H9 (cell line): ENCODE measurements around the gene ARHGAP4. TPM values are rescaled to one million over a fixed set of nuclear protein-coding genes. Genes with fewer than 3 reads are reported as not detected.

Experiments used
- DNase-seq: peaks from one replicate; pipeline ENCODE4 v3.0.0-alpha.2; 2017
- H2AFZ ChIP-seq: one replicate; pipeline ENCODE4 v1.6.1; 2013; ENCODE audit warnings: mild to moderate bottlenecking, low read length, control low read depth, moderate library complexity
- H2AK5ac ChIP-seq: 2 replicates; pipeline ENCODE4 v1.6.1; 2013; ENCODE audit warnings: low read length, control low read depth, mixed read lengths; ENCODE audit not compliant: insufficient read length
- H2BK120ac ChIP-seq: one replicate; pipeline ENCODE4 v1.6.1; 2013; ENCODE audit warnings: low read depth, mild to moderate bottlenecking, low read length, control low read depth, inconsistent platforms; ENCODE audit not compliant: poor library complexity, severe bottlenecking
- H2BK12ac ChIP-seq: 2 replicates; pipeline ENCODE4 v1.6.1; 2013; ENCODE audit warnings: low read length, control low read depth, mixed read lengths, low read depth; ENCODE audit not compliant: insufficient read length
- H2BK15ac ChIP-seq: 2 replicates; pipeline ENCODE4 v1.6.1; 2013; ENCODE audit warnings: low read depth, low read length, control low read depth
- H2BK20ac ChIP-seq: one replicate; pipeline ENCODE4 v1.6.1; 2013; ENCODE audit warnings: low read depth, mild to moderate bottlenecking, low read length, control low read depth, inconsistent platforms; ENCODE audit not compliant: poor library complexity, severe bottlenecking
- H2BK5ac ChIP-seq: 2 replicates; pipeline ENCODE4 v1.6.1; 2013; ENCODE audit warnings: low read length, control low read depth, mixed read lengths; ENCODE audit not compliant: insufficient read length
- H3K14ac ChIP-seq: 2 replicates; pipeline ENCODE4 v1.6.1; 2013; ENCODE audit warnings: low read length, control low read depth; ENCODE audit not compliant: insufficient read depth
- H3K18ac ChIP-seq: 2 replicates; pipeline ENCODE4 v1.6.1; 2013; ENCODE audit warnings: low read depth, mild to moderate bottlenecking, mixed read lengths, low read length, control low read depth; ENCODE audit not compliant: insufficient read length
- H3K23ac ChIP-seq: 2 replicates; pipeline ENCODE4 v1.6.1; 2013; ENCODE audit warnings: low read length, control low read depth, mixed read lengths, low read depth; ENCODE audit not compliant: insufficient read length
- H3K23me2 ChIP-seq: 2 replicates; pipeline ENCODE4 v1.6.1; 2013; ENCODE audit warnings: low read depth, mild to moderate bottlenecking, mixed read lengths, low read length, control low read depth; ENCODE audit not compliant: insufficient read length, poor library complexity, severe bottlenecking
- H3K27ac ChIP-seq: 2 replicates; pipeline ENCODE4 v1.5.1; 2013; ENCODE audit warnings: low read length, control low read depth, mixed read lengths, low read depth; ENCODE audit not compliant: insufficient read length
- H3K27me3 ChIP-seq: 2 replicates; pipeline ENCODE4 v1.6.1; 2013; ENCODE audit warnings: low read length, control low read depth, inconsistent platforms; ENCODE audit not compliant: insufficient read depth
- H3K4ac ChIP-seq: 2 replicates; pipeline ENCODE4 v1.6.1; 2013; ENCODE audit warnings: low read depth, mild to moderate bottlenecking, control low read depth, inconsistent platforms, low read length, moderate library complexity
- H3K4me1 ChIP-seq: 2 replicates; pipeline ENCODE4 v1.6.1; 2013; ENCODE audit warnings: low read length, control low read depth, inconsistent platforms; ENCODE audit not compliant: insufficient read depth
- H3K4me2 ChIP-seq: 2 replicates; pipeline ENCODE4 v1.6.1; 2013; ENCODE audit warnings: low read length, control low read depth, mixed read lengths; ENCODE audit not compliant: insufficient read length, insufficient read depth
- H3K56ac ChIP-seq: 2 replicates; pipeline ENCODE4 v1.6.1; 2013; ENCODE audit warnings: low read depth, mild to moderate bottlenecking, mixed read lengths, low read length, control low read depth; ENCODE audit not compliant: insufficient read length
- H3K79me1 ChIP-seq: 2 replicates; pipeline ENCODE4 v1.6.1; 2013; ENCODE audit warnings: low read depth, mild to moderate bottlenecking, moderate library complexity, low read length, control low read depth, inconsistent platforms; ENCODE audit not compliant: insufficient read depth, poor library complexity, severe bottlenecking
- H3K79me2 ChIP-seq: 2 replicates; pipeline ENCODE4 v1.6.1; 2013; ENCODE audit warnings: low read length, control low read depth, inconsistent platforms; ENCODE audit not compliant: insufficient read depth
- H3K9ac ChIP-seq: 2 replicates; pipeline ENCODE4 v1.6.1; 2013; ENCODE audit warnings: low read length, control low read depth, mixed read lengths; ENCODE audit not compliant: insufficient read length; ENCODE audit errors: extremely low read depth
- H3K9me3 ChIP-seq: one replicate; pipeline ENCODE4 v1.6.1; 2013; ENCODE audit warnings: low read depth, low read length, inconsistent platforms; ENCODE audit not compliant: control insufficient read depth
- H3T11ph ChIP-seq: one replicate; pipeline ENCODE4 v1.6.1; 2013; ENCODE audit warnings: mild to moderate bottlenecking, low read length, control low read depth, inconsistent platforms
- H4K20me1 ChIP-seq: one replicate; pipeline ENCODE4 v1.6.1; 2013; ENCODE audit not compliant: control insufficient read depth, insufficient read length, insufficient read depth
- H4K5ac ChIP-seq: 2 replicates; pipeline ENCODE4 v1.6.1; 2013; ENCODE audit warnings: low read depth, mild to moderate bottlenecking, mixed read lengths, low read length, control low read depth; ENCODE audit not compliant: insufficient read length
- H4K8ac ChIP-seq: replicated peaks from 2 replicates; pipeline ENCODE4 v1.6.1; 2013; ENCODE audit warnings: low read length, control low read depth, mixed read lengths, low read depth; ENCODE audit not compliant: insufficient read length
- H4K91ac ChIP-seq: 2 replicates; pipeline ENCODE4 v1.6.1; 2013; ENCODE audit warnings: low read depth, mild to moderate bottlenecking, moderate library complexity, mixed read lengths, low read length, control low read depth; ENCODE audit not compliant: insufficient read length
- H3K27ac Mint-ChIP-seq, 3 experiments: 2 replicates in 2 of 3; 3 replicates in 1 of 3; pipeline ENCODE4 v1.8.0; 2020 to 2021; ENCODE audit warnings: mixed read lengths in 3 of 3, mild to moderate bottlenecking in 1 of 3, moderate library complexity in 1 of 3
- H3K27me3 Mint-ChIP-seq: 2 replicates; pipeline ENCODE4 v1.8.0; 2021; ENCODE audit warnings: low read depth, mild to moderate bottlenecking, moderate library complexity, mixed read lengths
- H3K36me3 Mint-ChIP-seq, 3 experiments: 2 replicates in 2 of 3; 3 replicates in 1 of 3; pipeline ENCODE4 v1.8.0; 2020 to 2021; ENCODE audit warnings: low read depth in 3 of 3, mixed read lengths in 3 of 3; ENCODE audit not compliant: insufficient read depth in 1 of 3
- H3K4me1 Mint-ChIP-seq, 2 experiments: 2 replicates each; pipeline ENCODE4 v1.8.0; 2020; ENCODE audit warnings: mixed read lengths in 2 of 2
- H3K4me3 Mint-ChIP-seq, 2 experiments: 2 replicates in 1 of 2; 3 replicates in 1 of 2; pipeline ENCODE4 v1.8.0; 2020 to 2021; ENCODE audit warnings: mild to moderate bottlenecking in 2 of 2, mixed read lengths in 2 of 2, moderate library complexity in 1 of 2
- H3K9me3 Mint-ChIP-seq, 2 experiments: 2 replicates in 1 of 2; 3 replicates in 1 of 2; pipeline ENCODE4 v1.8.0; 2020; ENCODE audit warnings: mild to moderate bottlenecking in 2 of 2, mixed read lengths in 2 of 2, moderate library complexity in 1 of 2
- whole genome bisulfite sequencing: extraction: QIAGEN DNeasy Blood & Tissue Kit; methylation state at CpG from one replicate; pipeline ENCODE4 v1.1.7; 2013; ENCODE audit warnings: missing lambda C conversion rate, low lambda C conversion rate, mixed read lengths; ENCODE audit not compliant: insufficient read length; ENCODE audit errors: extremely low coverage; 5-methylcytosine and 5-hydroxymethylcytosine counted together
- total RNA-seq: library from RNA; stranded (reverse); gene quantifications from 2 replicates; pipeline ENCODE4 v1.2.1, GENCODE V29; 2021
- TF ChIP-seq, protein P1 (sequence below): fragments of 200-600 bp; sonication (generic); conservative IDR thresholded peaks from 3 replicates; pipeline ENCODE4 v1.8.0; 2021; ENCODE audit warnings: antibody characterized with exemption, mild to moderate bottlenecking

ARHGAP4 gene
- total RNA-seq, 1 experiment from 2014 or later = 37.8 TPM

DNA sequence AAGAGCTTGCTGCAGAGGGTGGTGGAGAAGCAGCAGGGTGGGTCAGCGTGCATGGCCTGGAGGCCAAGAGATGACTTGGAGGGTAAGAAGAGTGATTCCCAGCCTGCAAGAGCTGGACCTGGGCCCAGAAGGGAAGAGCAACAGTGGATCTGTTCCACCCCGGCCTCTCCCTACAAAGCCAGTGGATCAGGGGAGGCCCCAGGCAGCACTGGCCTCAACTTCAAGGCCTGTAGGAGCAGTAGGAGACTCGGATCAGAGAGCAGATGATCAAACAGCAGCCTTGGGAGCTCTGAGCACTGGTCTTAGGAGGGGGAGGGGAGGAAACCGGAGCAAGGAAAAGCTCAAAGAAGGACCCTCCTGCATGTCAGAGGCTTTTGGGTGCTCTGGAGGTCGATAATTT lies 47.7 kb downstream of the ARHGAP4 start:
- Histone ChIP-seq H4K5ac (no peak overlapping the region), H3K27ac (no peak overlapping the region), H3K56ac (no peak overlapping the region), H3K27me3 (no peaks in the 10 kb centered on the region), H2BK20ac (no peak overlapping the region), H3K23ac (no peak overlapping the region), H2BK5ac (no peak overlapping the region), H4K20me1 (no peaks in the 10 kb centered on the region), H4K91ac (no peak overlapping the region), H2BK120ac (no peak overlapping the region), H3K14ac (no peak overlapping the region), H3K4me2 (peak overlapping the region; percentile 25), H3K4ac (no peak overlapping the region), H4K8ac (no peak overlapping the region), H3K23me2 (peaks cover 3% of the 10 kb centered on the region), H3T11ph (no peak overlapping the region), H3K79me2 (no peaks in the 10 kb centered on the region), H3K18ac (no peak overlapping the region), H3K79me1 (no peaks in the 10 kb centered on the region), H3K9ac (no peak overlapping the region), H3K4me1 (no peaks in the 10 kb centered on the region; the same call in none of the 2 replicates), H2AK5ac (no peak overlapping the region), H2BK12ac (no peak overlapping the region), H2AFZ (no peak overlapping the region), H2BK15ac (no peak overlapping the region), H3K9me3 (no peaks in the 10 kb centered on the region)
- Mint-ChIP-seq H3K27ac (no peak overlapping the region), H3K27me3 (peaks cover 21% of the 10 kb centered on the region), H3K9me3 (peaks cover 58 to 76% of the 10 kb centered on the region in 2 experiments), H3K4me1 (peaks cover 30 to 55% of the 10 kb centered on the region in 2 experiments), H3K36me3 (peaks cover 6 to 16% (median 6%) of the 10 kb centered on the region in 3 experiments; a peak in 6 of 7 replicates), H3K4me3 (peak overlapping the region in 1 of 2 experiments; percentile 38; a peak in 3 of 5 replicates)
- TF ChIP-seq, protein P1, sequence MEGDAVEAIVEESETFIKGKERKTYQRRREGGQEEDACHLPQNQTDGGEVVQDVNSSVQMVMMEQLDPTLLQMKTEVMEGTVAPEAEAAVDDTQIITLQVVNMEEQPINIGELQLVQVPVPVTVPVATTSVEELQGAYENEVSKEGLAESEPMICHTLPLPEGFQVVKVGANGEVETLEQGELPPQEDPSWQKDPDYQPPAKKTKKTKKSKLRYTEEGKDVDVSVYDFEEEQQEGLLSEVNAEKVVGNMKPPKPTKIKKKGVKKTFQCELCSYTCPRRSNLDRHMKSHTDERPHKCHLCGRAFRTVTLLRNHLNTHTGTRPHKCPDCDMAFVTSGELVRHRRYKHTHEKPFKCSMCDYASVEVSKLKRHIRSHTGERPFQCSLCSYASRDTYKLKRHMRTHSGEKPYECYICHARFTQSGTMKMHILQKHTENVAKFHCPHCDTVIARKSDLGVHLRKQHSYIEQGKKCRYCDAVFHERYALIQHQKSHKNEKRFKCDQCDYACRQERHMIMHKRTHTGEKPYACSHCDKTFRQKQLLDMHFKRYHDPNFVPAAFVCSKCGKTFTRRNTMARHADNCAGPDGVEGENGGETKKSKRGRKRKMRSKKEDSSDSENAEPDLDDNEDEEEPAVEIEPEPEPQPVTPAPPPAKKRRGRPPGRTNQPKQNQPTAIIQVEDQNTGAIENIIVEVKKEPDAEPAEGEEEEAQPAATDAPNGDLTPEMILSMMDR = no peak
- DNase-seq = no peak
- no CpG with 5 or more reads among the region's 5 CpGs for WGBS
